ENCODE results near the gene TBC1D9B.

The TBC1D9B gene

GRCh38 chr5:179869641-179870402, 37.9 kb downstream of the TBC1D9B start:
- no peak for DNase-seq (ENCODE audit: low read depth in 2 of 2)

GRCh38 chr5:179869101-179869500, 38.6 kb downstream of the TBC1D9B start:
- no peak for DNase-seq (ENCODE audit: low read depth in 2 of 2)

DNA sequence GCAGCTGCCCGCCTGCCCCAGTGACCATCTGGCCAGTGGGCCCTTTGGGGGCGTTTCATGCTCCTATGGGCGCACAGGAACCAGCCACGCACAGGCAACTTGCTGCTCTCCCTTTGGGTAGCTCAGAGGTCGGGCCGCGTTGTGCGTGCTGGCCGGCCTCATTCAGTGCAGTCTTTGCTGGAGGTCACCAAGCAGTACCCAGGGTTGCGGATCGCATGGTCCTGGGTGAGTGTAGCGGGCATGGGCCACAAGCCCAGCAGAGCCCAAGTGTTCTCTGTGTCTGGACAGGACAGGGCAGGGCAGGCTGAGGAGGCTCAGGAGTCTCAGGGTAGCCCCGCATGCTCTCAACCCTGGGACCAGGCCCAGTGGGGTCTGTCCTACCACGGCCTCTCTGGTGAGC, 39.2 kb downstream of the TBC1D9B start:
- DNase-seq (ENCODE audit: low read depth in 2 of 2): no peak

DNA sequence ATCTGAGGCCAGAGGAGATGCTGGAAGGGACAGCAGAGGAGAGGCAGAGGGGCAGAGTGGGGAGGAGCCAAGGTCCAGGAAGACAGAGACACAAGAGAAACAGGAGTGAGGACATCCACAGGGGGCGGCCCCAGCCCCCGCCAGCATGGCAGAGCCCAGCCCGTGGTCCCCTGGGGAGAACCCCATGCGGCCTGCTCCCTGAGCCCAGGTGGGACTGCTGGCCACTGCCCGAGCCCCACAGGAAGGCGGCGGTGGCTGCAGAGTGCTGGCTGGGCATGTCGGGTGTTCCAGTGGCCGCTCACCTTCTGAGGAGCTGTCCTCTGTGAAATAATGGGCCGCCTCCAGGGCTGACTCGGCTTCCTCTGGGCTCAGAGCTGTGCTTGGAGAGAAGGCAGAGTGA, 40.2 kb downstream of the TBC1D9B start:
- no peak for DNase-seq (ENCODE audit: low read depth in 2 of 2)

DNA sequence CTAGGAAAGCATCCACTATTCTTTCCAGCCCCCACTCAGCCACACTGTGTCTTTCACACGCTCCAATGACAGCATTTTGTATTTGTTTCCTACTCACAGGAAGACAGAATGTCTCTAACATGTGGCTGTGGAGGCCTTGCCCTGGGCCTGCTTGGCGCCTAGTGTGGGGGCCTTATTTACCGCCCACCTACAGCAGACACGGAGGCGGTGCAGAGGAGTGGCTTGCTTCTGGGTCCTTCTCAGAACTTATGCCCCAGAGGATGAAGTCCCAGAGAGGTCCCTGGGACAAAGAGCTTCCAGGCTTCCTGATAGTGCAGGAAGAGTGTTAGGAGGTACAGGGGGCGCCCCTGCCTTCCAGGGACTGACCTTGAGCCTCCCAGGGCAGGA, 40.6 kb downstream of the TBC1D9B start:
- no peak for DNase-seq (ENCODE audit: low read depth in 2 of 2)

- no peak for DNase-seq (ENCODE audit: low read depth in 2 of 2)
These were observed 41.2 kb downstream of the TBC1D9B start for GRCh38 chr5:179866241-179867078.

DNA sequence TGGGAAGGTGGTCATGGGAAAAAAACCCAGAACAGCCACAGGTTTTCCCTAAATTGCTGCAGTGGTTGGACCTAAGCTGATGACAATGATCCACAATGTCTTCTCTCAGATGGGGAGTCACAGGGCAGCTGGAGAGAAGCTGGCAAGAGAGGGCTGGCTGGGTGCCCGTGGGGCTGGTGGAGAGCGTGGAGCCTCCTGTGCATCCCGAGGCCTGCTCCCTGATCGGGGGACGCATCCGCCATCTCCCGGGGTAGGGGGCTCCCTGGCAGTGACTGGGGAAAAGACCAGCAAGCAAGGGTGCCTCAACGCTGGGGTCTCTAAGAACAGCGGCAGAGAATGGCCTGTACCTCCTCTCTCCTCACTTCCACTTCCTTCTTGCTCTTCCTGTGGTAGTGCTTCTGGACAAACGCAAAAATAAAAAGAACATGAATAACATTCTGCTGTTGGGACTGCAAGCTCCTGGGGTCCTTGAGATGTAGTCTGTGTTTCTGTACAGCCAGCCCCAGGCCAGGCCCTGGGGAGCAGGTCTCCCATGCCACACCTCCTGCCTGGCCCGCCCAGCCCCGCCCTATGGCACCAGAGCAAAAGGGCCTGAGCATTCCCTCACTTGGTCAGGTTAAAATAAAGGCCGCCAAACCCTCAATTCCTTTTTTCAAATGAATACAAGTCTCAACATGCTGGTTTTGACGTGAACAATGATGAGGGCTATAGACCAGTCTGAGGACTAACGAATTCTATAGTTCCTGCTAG, 42.0 kb downstream of the TBC1D9B start:
- DNase-seq (ENCODE audit: low read depth in 2 of 2): no peak

GRCh38 chr5:179864686-179865085, 43.0 kb downstream of the TBC1D9B start:
- no peak for DNase-seq (ENCODE audit: low read depth in 2 of 2)

- DNase-seq (ENCODE audit: low read depth in 2 of 2): no peak
These were observed 44.1 kb downstream of the TBC1D9B start for GRCh38 chr5:179863449-179864085.

- DNase-seq (ENCODE audit: low read depth in 2 of 2): no peak
These were observed 44.8 kb downstream of the TBC1D9B start for GRCh38 chr5:179862891-179863290.

DNA sequence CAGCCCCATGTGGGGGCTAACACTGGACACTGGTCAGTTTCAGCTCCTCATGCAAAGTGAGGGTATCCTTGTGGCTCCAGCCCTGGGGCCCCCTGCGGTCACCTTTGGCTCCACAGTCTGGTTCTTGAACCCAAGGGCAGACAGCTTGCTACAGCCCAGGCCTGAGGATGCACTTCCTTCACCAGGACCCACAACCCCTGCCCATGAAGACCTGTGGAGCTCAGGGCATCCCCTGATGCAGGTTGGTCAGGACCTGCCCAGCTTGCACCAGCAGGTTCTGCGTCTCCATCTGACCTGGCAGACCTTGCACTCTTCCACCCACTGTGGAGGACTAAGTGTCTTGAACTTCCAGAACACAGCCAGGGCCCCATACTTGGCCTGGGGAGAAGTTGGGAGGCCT, 45.4 kb downstream of the TBC1D9B start:
- DNase-seq (ENCODE audit: low read depth in 2 of 2): no peak

GRCh38 chr5:179860301-179860700, 47.4 kb downstream of the TBC1D9B start:
- DNase-seq (ENCODE audit: low read depth in 2 of 2): no peak

DNA sequence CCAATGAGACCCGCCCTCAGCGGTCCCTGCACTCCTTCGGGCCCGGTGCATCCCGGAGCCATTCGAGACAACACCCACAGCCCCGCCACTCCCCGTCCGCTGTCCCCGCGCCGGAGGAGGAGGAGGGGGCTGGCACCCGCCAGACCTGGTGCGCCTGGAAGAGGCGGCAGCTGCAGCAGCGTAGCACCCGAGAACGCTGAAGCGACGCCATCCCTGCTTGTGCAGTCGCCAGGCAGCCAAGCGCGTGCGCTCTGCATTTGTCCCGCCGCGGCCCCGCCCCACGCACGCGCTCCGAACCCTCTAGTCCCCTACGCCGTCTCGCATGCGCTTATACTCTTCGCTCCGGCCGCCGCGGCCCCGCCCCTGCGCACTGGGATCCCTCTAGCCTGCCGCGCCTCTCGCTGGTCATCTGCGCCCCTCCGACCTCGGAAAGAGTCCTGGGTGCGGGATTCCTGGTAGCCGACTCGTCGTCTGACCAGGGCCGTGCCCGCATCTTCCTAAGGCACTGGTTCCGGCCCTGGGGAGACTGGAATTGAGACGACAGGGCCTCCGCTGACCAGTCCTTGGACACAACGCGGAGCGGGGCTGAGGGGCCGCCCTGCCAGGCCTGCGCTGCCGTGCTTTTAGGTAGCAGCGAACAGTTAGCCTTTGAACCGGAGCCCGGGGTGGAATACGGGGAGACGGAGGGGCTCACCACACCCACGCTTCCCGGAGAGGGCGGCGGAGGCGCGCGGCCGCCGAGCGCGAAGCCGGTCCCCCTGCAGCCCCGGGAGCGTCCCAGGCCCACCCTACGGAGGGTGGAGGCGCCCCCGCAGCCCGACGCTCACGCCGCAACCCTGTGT, 48.9 kb downstream of the TBC1D9B start, which contains the start of gene MRNIP:
TSS of gene MRNIP (minus strand) at position 232 of the 842 bp plus-strand sequence. CDS start at position 211, 21 bp downstream.
- peak; percentile 68 to 81 for DNase-seq (ENCODE audit: low read depth in 2 of 2)

- DNase-seq (ENCODE audit: low read depth in 2 of 2): peak in 1 of 2 donors; percentile 24
These were observed 49.5 kb downstream of the TBC1D9B start for GRCh38 chr5:179858241-179858585.

DNA sequence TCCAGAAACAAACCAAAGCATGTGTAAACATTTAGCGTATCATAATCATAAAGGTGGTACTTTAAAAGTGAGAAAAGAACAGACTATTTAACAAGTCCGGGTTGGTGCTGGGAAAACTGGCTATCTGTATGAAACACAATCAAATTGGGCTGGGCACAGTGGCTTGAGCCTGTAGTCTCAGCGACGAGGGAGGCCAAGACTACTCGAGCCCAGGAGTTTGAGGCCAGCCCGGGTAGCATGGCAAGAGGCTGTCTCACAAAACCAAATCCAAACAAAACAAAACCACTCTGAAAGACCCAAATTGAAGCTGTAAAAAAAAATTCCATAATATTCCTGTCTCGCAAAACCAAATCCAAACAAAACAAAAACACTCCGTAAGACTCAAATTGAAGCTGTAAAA, 53.3 kb downstream of the TBC1D9B start:
- DNase-seq (ENCODE audit: low read depth in 2 of 2): no peak

- no peak for DNase-seq (ENCODE audit: low read depth in 2 of 2)
These were observed 54.6 kb downstream of the TBC1D9B start for GRCh38 chr5:179852993-179853547.

DNA sequence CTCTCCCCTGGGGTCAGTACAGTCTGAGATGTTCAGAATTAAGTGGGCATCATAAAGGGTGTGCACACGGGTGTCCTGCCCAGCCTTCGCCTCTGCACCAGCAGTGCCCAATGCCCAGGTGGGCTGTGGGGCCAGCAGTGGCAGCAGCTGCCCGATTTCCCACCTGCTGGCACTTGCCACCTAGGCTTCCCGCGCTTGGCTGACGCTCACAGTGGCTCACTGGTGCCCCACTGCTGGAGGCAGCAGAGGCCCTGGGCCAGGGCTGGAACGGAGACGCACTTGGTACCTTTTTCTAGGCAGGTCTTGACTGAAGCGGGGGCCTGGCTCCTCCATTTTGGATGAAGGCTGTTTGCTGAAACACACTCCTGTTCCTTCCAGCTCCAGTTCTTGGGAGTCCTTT, 66.1 kb downstream of the TBC1D9B start:
- no peak for DNase-seq (ENCODE audit: low read depth in 2 of 2)

DNA sequence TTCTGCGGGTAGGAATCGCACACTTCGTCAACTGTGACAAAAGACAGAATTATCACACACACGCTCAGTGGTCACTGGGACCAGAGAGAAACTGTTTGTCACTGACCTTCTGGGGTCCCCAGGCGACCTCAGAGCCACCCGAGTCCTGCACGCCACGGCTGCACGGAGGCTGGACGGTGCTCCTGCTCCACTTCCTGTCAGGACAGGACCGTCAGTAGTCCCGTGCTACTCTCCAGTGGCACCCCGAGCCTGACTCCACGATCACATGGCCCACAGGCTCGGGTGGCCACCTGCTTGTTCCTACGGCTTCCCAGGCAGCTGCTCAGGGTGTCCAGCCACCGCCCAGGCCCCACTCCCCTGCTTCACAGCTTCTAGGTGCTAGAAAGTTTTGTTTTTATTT, 66.9 kb downstream of the TBC1D9B start:
- no peak for DNase-seq (ENCODE audit: low read depth in 2 of 2)

- DNase-seq (ENCODE audit: low read depth in 2 of 2): no peak
These were observed 67.4 kb downstream of the TBC1D9B start for GRCh38 chr5:179840321-179840720.
